HG02885 (cell line): Measurements from ENCODE around the gene SLC2A10.

ENCODE experiments used
- ATAC-seq: cut with Tn5 transposase; IDR thresholded peaks from one replicate; pipeline ENCODE4 v1.9.1; 2021; ENCODE audit warnings: mild to moderate bottlenecking; ENCODE audit not compliant: unreplicated experiment, poor library complexity

Gene SLC2A10

GRCh38 chr20:46758929-46759669 lies 49.6 kb downstream of the SLC2A10 start:
- ATAC-seq = no peak

GRCh38 chr20:46761566-46761965 lies 52.1 kb downstream of the SLC2A10 start:
- no peak for ATAC-seq

- no peak for ATAC-seq
Measured at GRCh38 chr20:46764068-46764467, 54.6 kb downstream of the SLC2A10 start.

- no peak for ATAC-seq
Measured at GRCh38 chr20:46765506-46766120, 56.2 kb downstream of the SLC2A10 start.

- ATAC-seq = no peak
Measured at GRCh38 chr20:46767127-46767761, 57.8 kb downstream of the SLC2A10 start.

GRCh38 chr20:46770330-46771194 lies 61.1 kb downstream of the SLC2A10 start:
- ATAC-seq = no peak

- no peak for ATAC-seq
Measured at GRCh38 chr20:46771195-46771588, 61.7 kb downstream of the SLC2A10 start.

- ATAC-seq = no peak
Measured at GRCh38 chr20:46772901-46773300, 63.5 kb downstream of the SLC2A10 start.

GRCh38 chr20:46773680-46774079 lies 64.2 kb downstream of the SLC2A10 start:
- ATAC-seq = no peak

- ATAC-seq = no peak
Measured at GRCh38 chr20:46774236-46774635, 64.8 kb downstream of the SLC2A10 start.

- no peak for ATAC-seq
Measured at GRCh38 chr20:46774943-46775560, 65.6 kb downstream of the SLC2A10 start.

- no peak for ATAC-seq
Measured at GRCh38 chr20:46775806-46776205, 66.4 kb downstream of the SLC2A10 start.

GRCh38 chr20:46777331-46777730 lies 67.9 kb downstream of the SLC2A10 start:
- no peak for ATAC-seq

- ATAC-seq = no peak
Measured at GRCh38 chr20:46779831-46780230, 70.4 kb downstream of the SLC2A10 start.

GRCh38 chr20:46784436-46785127 lies 75.1 kb downstream of the SLC2A10 start:
- no peak for ATAC-seq
